H9 (cell line): ENCODE data around the gene SC5D. TPM values are rescaled to one million over a fixed set of nuclear protein-coding genes. Genes with fewer than 3 reads are reported as not detected.

Experiments
- DNase-seq: peaks from one replicate; pipeline ENCODE4 v3.0.0-alpha.2; 2017
- H2AFZ ChIP-seq: one replicate; pipeline ENCODE4 v1.6.1; 2013; ENCODE audit warnings: mild to moderate bottlenecking, low read length, control low read depth, moderate library complexity
- H2AK5ac ChIP-seq: 2 replicates; pipeline ENCODE4 v1.6.1; 2013; ENCODE audit warnings: low read length, control low read depth, mixed read lengths; ENCODE audit not compliant: insufficient read length
- H2BK120ac ChIP-seq: one replicate; pipeline ENCODE4 v1.6.1; 2013; ENCODE audit warnings: low read depth, mild to moderate bottlenecking, low read length, control low read depth, inconsistent platforms; ENCODE audit not compliant: poor library complexity, severe bottlenecking
- H2BK12ac ChIP-seq: 2 replicates; pipeline ENCODE4 v1.6.1; 2013; ENCODE audit warnings: low read length, control low read depth, mixed read lengths, low read depth; ENCODE audit not compliant: insufficient read length
- H2BK15ac ChIP-seq: 2 replicates; pipeline ENCODE4 v1.6.1; 2013; ENCODE audit warnings: low read depth, low read length, control low read depth
- H2BK20ac ChIP-seq: one replicate; pipeline ENCODE4 v1.6.1; 2013; ENCODE audit warnings: low read depth, mild to moderate bottlenecking, low read length, control low read depth, inconsistent platforms; ENCODE audit not compliant: poor library complexity, severe bottlenecking
- H2BK5ac ChIP-seq: 2 replicates; pipeline ENCODE4 v1.6.1; 2013; ENCODE audit warnings: low read length, control low read depth, mixed read lengths; ENCODE audit not compliant: insufficient read length
- H3K14ac ChIP-seq: 2 replicates; pipeline ENCODE4 v1.6.1; 2013; ENCODE audit warnings: low read length, control low read depth; ENCODE audit not compliant: insufficient read depth
- H3K18ac ChIP-seq: 2 replicates; pipeline ENCODE4 v1.6.1; 2013; ENCODE audit warnings: low read depth, mild to moderate bottlenecking, mixed read lengths, low read length, control low read depth; ENCODE audit not compliant: insufficient read length
- H3K23ac ChIP-seq: 2 replicates; pipeline ENCODE4 v1.6.1; 2013; ENCODE audit warnings: low read length, control low read depth, mixed read lengths, low read depth; ENCODE audit not compliant: insufficient read length
- H3K23me2 ChIP-seq: 2 replicates; pipeline ENCODE4 v1.6.1; 2013; ENCODE audit warnings: low read depth, mild to moderate bottlenecking, mixed read lengths, low read length, control low read depth; ENCODE audit not compliant: insufficient read length, poor library complexity, severe bottlenecking
- H3K27ac ChIP-seq: 2 replicates; pipeline ENCODE4 v1.5.1; 2013; ENCODE audit warnings: low read length, control low read depth, mixed read lengths, low read depth; ENCODE audit not compliant: insufficient read length
- H3K27me3 ChIP-seq: 2 replicates; pipeline ENCODE4 v1.6.1; 2013; ENCODE audit warnings: low read length, control low read depth, inconsistent platforms; ENCODE audit not compliant: insufficient read depth
- H3K4ac ChIP-seq: 2 replicates; pipeline ENCODE4 v1.6.1; 2013; ENCODE audit warnings: low read depth, mild to moderate bottlenecking, control low read depth, inconsistent platforms, low read length, moderate library complexity
- H3K4me1 ChIP-seq: 2 replicates; pipeline ENCODE4 v1.6.1; 2013; ENCODE audit warnings: low read length, control low read depth, inconsistent platforms; ENCODE audit not compliant: insufficient read depth
- H3K4me2 ChIP-seq: 2 replicates; pipeline ENCODE4 v1.6.1; 2013; ENCODE audit warnings: low read length, control low read depth, mixed read lengths; ENCODE audit not compliant: insufficient read length, insufficient read depth
- H3K56ac ChIP-seq: 2 replicates; pipeline ENCODE4 v1.6.1; 2013; ENCODE audit warnings: low read depth, mild to moderate bottlenecking, mixed read lengths, low read length, control low read depth; ENCODE audit not compliant: insufficient read length
- H3K79me1 ChIP-seq: 2 replicates; pipeline ENCODE4 v1.6.1; 2013; ENCODE audit warnings: low read depth, mild to moderate bottlenecking, moderate library complexity, low read length, control low read depth, inconsistent platforms; ENCODE audit not compliant: insufficient read depth, poor library complexity, severe bottlenecking
- H3K79me2 ChIP-seq: 2 replicates; pipeline ENCODE4 v1.6.1; 2013; ENCODE audit warnings: low read length, control low read depth, inconsistent platforms; ENCODE audit not compliant: insufficient read depth
- H3K9ac ChIP-seq: 2 replicates; pipeline ENCODE4 v1.6.1; 2013; ENCODE audit warnings: low read length, control low read depth, mixed read lengths; ENCODE audit not compliant: insufficient read length; ENCODE audit errors: extremely low read depth
- H3K9me3 ChIP-seq: one replicate; pipeline ENCODE4 v1.6.1; 2013; ENCODE audit warnings: low read depth, low read length, inconsistent platforms; ENCODE audit not compliant: control insufficient read depth
- H3T11ph ChIP-seq: one replicate; pipeline ENCODE4 v1.6.1; 2013; ENCODE audit warnings: mild to moderate bottlenecking, low read length, control low read depth, inconsistent platforms
- H4K20me1 ChIP-seq: one replicate; pipeline ENCODE4 v1.6.1; 2013; ENCODE audit not compliant: control insufficient read depth, insufficient read length, insufficient read depth
- H4K5ac ChIP-seq: 2 replicates; pipeline ENCODE4 v1.6.1; 2013; ENCODE audit warnings: low read depth, mild to moderate bottlenecking, mixed read lengths, low read length, control low read depth; ENCODE audit not compliant: insufficient read length
- H4K8ac ChIP-seq: replicated peaks from 2 replicates; pipeline ENCODE4 v1.6.1; 2013; ENCODE audit warnings: low read length, control low read depth, mixed read lengths, low read depth; ENCODE audit not compliant: insufficient read length
- H4K91ac ChIP-seq: 2 replicates; pipeline ENCODE4 v1.6.1; 2013; ENCODE audit warnings: low read depth, mild to moderate bottlenecking, moderate library complexity, mixed read lengths, low read length, control low read depth; ENCODE audit not compliant: insufficient read length
- H3K27ac Mint-ChIP-seq, 3 experiments: 2 replicates in 2 of 3; 3 replicates in 1 of 3; pipeline ENCODE4 v1.8.0; 2020 to 2021; ENCODE audit warnings: mixed read lengths in 3 of 3, mild to moderate bottlenecking in 1 of 3, moderate library complexity in 1 of 3
- H3K27me3 Mint-ChIP-seq: 2 replicates; pipeline ENCODE4 v1.8.0; 2021; ENCODE audit warnings: low read depth, mild to moderate bottlenecking, moderate library complexity, mixed read lengths
- H3K36me3 Mint-ChIP-seq, 3 experiments: 2 replicates in 2 of 3; 3 replicates in 1 of 3; pipeline ENCODE4 v1.8.0; 2020 to 2021; ENCODE audit warnings: low read depth in 3 of 3, mixed read lengths in 3 of 3; ENCODE audit not compliant: insufficient read depth in 1 of 3
- H3K4me1 Mint-ChIP-seq, 2 experiments: 2 replicates each; pipeline ENCODE4 v1.8.0; 2020; ENCODE audit warnings: mixed read lengths in 2 of 2
- H3K4me3 Mint-ChIP-seq, 2 experiments: 2 replicates in 1 of 2; 3 replicates in 1 of 2; pipeline ENCODE4 v1.8.0; 2020 to 2021; ENCODE audit warnings: mild to moderate bottlenecking in 2 of 2, mixed read lengths in 2 of 2, moderate library complexity in 1 of 2
- H3K9me3 Mint-ChIP-seq, 2 experiments: 2 replicates in 1 of 2; 3 replicates in 1 of 2; pipeline ENCODE4 v1.8.0; 2020; ENCODE audit warnings: mild to moderate bottlenecking in 2 of 2, mixed read lengths in 2 of 2, moderate library complexity in 1 of 2
- WGBS: extraction: QIAGEN DNeasy Blood & Tissue Kit; methylation state at CpG from one replicate; pipeline ENCODE4 v1.1.7; 2013; ENCODE audit warnings: missing lambda C conversion rate, low lambda C conversion rate, mixed read lengths; ENCODE audit not compliant: insufficient read length; ENCODE audit errors: extremely low coverage; 5-methylcytosine and 5-hydroxymethylcytosine counted together
- total RNA-seq: library from RNA; stranded (reverse); gene quantifications from 2 replicates; pipeline ENCODE4 v1.2.1, GENCODE V29; 2021
- TF ChIP-seq, protein P1 (sequence below): fragments of 200-600 bp; sonication (generic); conservative IDR thresholded peaks from 3 replicates; pipeline ENCODE4 v1.8.0; 2021; ENCODE audit warnings: antibody characterized with exemption, mild to moderate bottlenecking

SC5D gene
- total RNA-seq, 1 experiment from 2014 or later, result 92.0 TPM

DNA sequence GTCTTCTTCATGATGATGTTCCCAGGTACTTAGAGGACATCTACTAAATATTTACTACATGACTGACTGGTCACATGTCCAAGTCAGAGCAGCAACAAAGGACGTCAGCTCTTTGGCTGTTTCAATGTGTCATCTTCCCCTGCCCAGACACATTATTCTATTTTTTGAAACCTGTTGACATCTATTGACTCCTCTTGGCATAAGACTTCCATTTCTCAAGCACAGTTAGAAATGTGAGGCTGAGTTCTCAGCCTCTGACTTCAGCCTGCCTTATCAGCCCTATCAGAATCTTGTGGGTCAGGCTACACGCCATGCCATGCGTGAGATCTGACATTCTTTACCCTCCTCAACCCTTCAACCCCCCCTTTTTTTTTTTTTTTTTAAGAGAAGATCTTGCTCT, 63.8 kb downstream of the SC5D start:
- H3K56ac ChIP-seq, result no peak overlapping the region
- no peak overlapping the region for H4K91ac ChIP-seq
- H3K4me1 Mint-ChIP-seq, result peaks cover 13 to 14% of the 10 kb centered on the region in 2 experiments
- H3K23ac ChIP-seq, result no peak overlapping the region
- no peak overlapping the region for H2BK15ac ChIP-seq
- H3K79me1 ChIP-seq, result no peaks in the 10 kb centered on the region
- no peak overlapping the region for H4K5ac ChIP-seq
- H2AFZ ChIP-seq, result no peak overlapping the region
- no CpG with 5 or more reads among the region's 3 CpGs for WGBS
- H4K8ac ChIP-seq, result no peak overlapping the region
- no peaks in the 10 kb centered on the region for H3K9me3 Mint-ChIP-seq
- no peak overlapping the region for H2BK20ac ChIP-seq
- no peaks in the 10 kb centered on the region for H3K36me3 Mint-ChIP-seq
- H3T11ph ChIP-seq, result no peak overlapping the region
- H2AK5ac ChIP-seq, result no peak overlapping the region
- no peak overlapping the region for H3K4me2 ChIP-seq
- H3K27ac ChIP-seq, result no peak overlapping the region
- no peak overlapping the region for H3K4me3 Mint-ChIP-seq
- no peak overlapping the region for H3K27ac Mint-ChIP-seq
- no peaks in the 10 kb centered on the region; the same call in 1 of the 2 replicates for H3K4me1 ChIP-seq
- H3K9me3 ChIP-seq, result no peaks in the 10 kb centered on the region
- H3K79me2 ChIP-seq, result no peaks in the 10 kb centered on the region; the same call in 1 of the 2 replicates
- no peak for DNase-seq
- no peaks in the 10 kb centered on the region for H3K23me2 ChIP-seq
- no peak overlapping the region for H2BK120ac ChIP-seq
- no peaks in the 10 kb centered on the region; the same call in none of the 2 replicates for H3K27me3 Mint-ChIP-seq
- no peaks in the 10 kb centered on the region for H4K20me1 ChIP-seq
- no peak overlapping the region for H3K4ac ChIP-seq
- H3K9ac ChIP-seq, result no peak overlapping the region
- no peak overlapping the region for H3K18ac ChIP-seq
- TF ChIP-seq, protein P1, sequence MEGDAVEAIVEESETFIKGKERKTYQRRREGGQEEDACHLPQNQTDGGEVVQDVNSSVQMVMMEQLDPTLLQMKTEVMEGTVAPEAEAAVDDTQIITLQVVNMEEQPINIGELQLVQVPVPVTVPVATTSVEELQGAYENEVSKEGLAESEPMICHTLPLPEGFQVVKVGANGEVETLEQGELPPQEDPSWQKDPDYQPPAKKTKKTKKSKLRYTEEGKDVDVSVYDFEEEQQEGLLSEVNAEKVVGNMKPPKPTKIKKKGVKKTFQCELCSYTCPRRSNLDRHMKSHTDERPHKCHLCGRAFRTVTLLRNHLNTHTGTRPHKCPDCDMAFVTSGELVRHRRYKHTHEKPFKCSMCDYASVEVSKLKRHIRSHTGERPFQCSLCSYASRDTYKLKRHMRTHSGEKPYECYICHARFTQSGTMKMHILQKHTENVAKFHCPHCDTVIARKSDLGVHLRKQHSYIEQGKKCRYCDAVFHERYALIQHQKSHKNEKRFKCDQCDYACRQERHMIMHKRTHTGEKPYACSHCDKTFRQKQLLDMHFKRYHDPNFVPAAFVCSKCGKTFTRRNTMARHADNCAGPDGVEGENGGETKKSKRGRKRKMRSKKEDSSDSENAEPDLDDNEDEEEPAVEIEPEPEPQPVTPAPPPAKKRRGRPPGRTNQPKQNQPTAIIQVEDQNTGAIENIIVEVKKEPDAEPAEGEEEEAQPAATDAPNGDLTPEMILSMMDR, result no peak
- H2BK12ac ChIP-seq, result no peak overlapping the region
- no peak overlapping the region for H3K14ac ChIP-seq
- H3K27me3 ChIP-seq, result no peaks in the 10 kb centered on the region
- no peak overlapping the region for H2BK5ac ChIP-seq

Other genes with a start within 250 kb of the SC5D start
- 0.66 and 0.68 TPM in 2 replicates for gene TECTA, start 191.5 kb upstream of the SC5D start, total RNA-seq
- gene SORL1, start 159.5 kb downstream of the SC5D start, total RNA-seq, result 64.4 and 68.3 TPM in 2 replicates